HL-60 (cell line): Measurements from ENCODE around the gene IL6ST.
A peak's percentile ranks its signal among the peaks of the same experiment; 100 is the strongest.

Experiments used
- DNase-seq, 2 experiments: peaks; one replicate each; pipeline ENCODE4 v3.0.0-alpha.2; 2010 to 2020; ENCODE audit warnings: low read depth in 1 of 2, low spot score in 1 of 2
- H3K27ac ChIP-seq: fragments of 250-450 bp; sonication (Bioruptor Pico); replicated peaks from 2 replicates; pipeline ENCODE4 v1.5.1; 2020; ENCODE audit warnings: mild to moderate bottlenecking, moderate library complexity
- H3K27me3 ChIP-seq: fragments of 250-450 bp; sonication (Bioruptor Pico); 2 replicates; pipeline ENCODE4 v1.5.1; 2021; ENCODE audit warnings: mild to moderate bottlenecking, moderate library complexity; ENCODE audit not compliant: insufficient read depth, poor library complexity, severe bottlenecking
- H3K4me3 ChIP-seq: replicated peaks from 2 replicates; pipeline ENCODE4 v1.5.1; 2011; ENCODE audit warnings: mild to moderate bottlenecking, control low read depth, low read length; ENCODE audit not compliant: insufficient read depth
- GABPA ChIP-seq: IDR thresholded peaks from 2 replicates; pipeline ENCODE4 v1.6.1; 2012; ENCODE audit warnings: low read depth
- POLR2AphosphoS5 ChIP-seq: IDR thresholded peaks from 2 replicates; pipeline ENCODE4 v1.6.1; 2012; ENCODE audit warnings: low read depth
- SPI1 ChIP-seq: IDR thresholded peaks from 2 replicates; pipeline ENCODE4 v1.6.1; 2012; ENCODE audit warnings: low read depth, mild to moderate bottlenecking, borderline replicate concordance
- TF ChIP-seq, protein P1 (sequence below): IDR thresholded peaks from 2 replicates; pipeline ENCODE4 v1.6.1; 2012; ENCODE audit warnings: low read depth; ENCODE audit not compliant: insufficient replicate concordance
- TF ChIP-seq, protein P2 (sequence below): IDR thresholded peaks from one replicate; pipeline ENCODE4 v1.5.1; 2011; ENCODE audit warnings: low read length, control low read depth, inconsistent platforms; ENCODE audit not compliant: insufficient read depth

The IL6ST gene

DNA sequence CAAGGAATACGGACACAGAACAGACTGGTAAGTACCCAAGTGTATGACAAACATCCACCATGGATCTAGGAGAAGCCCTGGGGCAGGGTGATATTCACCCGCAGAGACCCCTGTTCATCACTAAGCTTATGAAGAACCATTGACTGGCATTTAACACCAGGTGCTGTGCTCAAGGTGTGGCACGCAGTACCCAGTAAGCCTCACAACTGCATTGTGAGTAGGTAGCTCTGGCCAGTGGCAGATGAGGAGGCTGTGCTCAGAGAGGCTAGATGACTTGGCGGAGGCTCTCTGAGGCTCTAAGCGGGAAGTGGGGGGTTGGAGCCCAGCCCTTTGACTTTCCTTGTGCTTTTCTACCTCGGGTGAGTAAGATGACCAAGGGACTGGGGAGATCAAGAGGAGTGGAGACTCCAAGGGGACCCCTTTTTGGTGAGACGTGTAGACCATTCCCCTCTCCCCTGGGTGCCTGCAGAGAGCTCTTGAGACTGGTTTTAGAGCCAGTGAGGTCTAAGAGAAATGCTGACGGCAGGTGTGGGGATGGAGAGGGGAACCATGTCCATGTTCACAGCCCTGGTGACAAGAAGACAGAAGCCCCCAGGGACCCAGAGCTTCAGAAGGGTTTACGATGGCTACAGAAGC, 70.8 kb downstream of the IL6ST start:
- no peak for DNase-seq
- TF ChIP-seq SPI1 (no peak), GABPA (no peak), POLR2AphosphoS5 (no peak)
- TF ChIP-seq, protein P1, sequence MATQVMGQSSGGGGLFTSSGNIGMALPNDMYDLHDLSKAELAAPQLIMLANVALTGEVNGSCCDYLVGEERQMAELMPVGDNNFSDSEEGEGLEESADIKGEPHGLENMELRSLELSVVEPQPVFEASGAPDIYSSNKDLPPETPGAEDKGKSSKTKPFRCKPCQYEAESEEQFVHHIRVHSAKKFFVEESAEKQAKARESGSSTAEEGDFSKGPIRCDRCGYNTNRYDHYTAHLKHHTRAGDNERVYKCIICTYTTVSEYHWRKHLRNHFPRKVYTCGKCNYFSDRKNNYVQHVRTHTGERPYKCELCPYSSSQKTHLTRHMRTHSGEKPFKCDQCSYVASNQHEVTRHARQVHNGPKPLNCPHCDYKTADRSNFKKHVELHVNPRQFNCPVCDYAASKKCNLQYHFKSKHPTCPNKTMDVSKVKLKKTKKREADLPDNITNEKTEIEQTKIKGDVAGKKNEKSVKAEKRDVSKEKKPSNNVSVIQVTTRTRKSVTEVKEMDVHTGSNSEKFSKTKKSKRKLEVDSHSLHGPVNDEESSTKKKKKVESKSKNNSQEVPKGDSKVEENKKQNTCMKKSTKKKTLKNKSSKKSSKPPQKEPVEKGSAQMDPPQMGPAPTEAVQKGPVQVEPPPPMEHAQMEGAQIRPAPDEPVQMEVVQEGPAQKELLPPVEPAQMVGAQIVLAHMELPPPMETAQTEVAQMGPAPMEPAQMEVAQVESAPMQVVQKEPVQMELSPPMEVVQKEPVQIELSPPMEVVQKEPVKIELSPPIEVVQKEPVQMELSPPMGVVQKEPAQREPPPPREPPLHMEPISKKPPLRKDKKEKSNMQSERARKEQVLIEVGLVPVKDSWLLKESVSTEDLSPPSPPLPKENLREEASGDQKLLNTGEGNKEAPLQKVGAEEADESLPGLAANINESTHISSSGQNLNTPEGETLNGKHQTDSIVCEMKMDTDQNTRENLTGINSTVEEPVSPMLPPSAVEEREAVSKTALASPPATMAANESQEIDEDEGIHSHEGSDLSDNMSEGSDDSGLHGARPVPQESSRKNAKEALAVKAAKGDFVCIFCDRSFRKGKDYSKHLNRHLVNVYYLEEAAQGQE: no peak
- TF ChIP-seq, protein P2, sequence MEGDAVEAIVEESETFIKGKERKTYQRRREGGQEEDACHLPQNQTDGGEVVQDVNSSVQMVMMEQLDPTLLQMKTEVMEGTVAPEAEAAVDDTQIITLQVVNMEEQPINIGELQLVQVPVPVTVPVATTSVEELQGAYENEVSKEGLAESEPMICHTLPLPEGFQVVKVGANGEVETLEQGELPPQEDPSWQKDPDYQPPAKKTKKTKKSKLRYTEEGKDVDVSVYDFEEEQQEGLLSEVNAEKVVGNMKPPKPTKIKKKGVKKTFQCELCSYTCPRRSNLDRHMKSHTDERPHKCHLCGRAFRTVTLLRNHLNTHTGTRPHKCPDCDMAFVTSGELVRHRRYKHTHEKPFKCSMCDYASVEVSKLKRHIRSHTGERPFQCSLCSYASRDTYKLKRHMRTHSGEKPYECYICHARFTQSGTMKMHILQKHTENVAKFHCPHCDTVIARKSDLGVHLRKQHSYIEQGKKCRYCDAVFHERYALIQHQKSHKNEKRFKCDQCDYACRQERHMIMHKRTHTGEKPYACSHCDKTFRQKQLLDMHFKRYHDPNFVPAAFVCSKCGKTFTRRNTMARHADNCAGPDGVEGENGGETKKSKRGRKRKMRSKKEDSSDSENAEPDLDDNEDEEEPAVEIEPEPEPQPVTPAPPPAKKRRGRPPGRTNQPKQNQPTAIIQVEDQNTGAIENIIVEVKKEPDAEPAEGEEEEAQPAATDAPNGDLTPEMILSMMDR: no peak

DNA sequence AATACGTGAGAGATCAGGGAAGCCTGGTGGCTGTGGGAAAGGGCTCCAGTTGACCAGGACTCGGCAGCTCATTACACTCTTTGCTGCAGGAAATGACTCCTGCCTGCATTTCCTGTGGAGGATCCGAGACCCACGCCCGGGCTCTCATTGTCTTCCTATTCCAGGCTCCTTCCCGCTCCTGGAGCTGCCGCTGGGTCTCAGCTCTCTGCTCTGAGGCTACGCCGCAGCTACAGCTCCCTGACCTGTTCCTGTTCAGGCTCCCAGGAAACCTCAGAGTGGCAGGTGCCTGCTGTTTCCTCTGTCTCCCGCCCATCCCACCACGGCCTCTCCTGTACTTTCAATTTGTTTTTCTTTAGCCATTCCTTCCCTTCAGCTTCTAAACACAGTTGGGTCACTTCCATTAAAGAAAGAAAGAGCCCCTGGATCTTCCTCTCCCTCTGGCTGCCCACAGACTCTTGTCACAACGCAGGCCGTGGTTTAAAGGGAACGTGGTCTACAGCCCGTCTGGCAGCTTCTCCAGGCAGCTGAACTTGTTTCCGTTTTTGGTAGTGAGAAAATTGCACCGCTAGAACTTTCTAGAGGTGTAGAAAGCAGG, 71.5 kb downstream of the IL6ST start:
- peak in 1 of 2 experiments; percentile 33 for DNase-seq
- Histone ChIP-seq H3K4me3 (peak overlapping the region; percentile 31), H3K27me3 (no peaks in the 10 kb centered on the region), H3K27ac (no peak overlapping the region)
- TF ChIP-seq GABPA: no peak
- no peak for TF ChIP-seq SPI1
- TF ChIP-seq, protein P2: no peak
- TF ChIP-seq, protein P1: no peak
- TF ChIP-seq POLR2AphosphoS5: no peak

More for the DNA sequence above, 70.8 kb downstream of the IL6ST start:
- Histone ChIP-seq H3K27me3 (no peaks in the 10 kb centered on the region), H3K27ac (no peak overlapping the region), H3K4me3 (no peak overlapping the region)

GRCh38 chr5:55921617-55922016, 73.1 kb downstream of the IL6ST start:
- Histone ChIP-seq H3K4me3 (no peak overlapping the region), H3K27me3 (no peaks in the 10 kb centered on the region), H3K27ac (no peak overlapping the region)
- no peak for DNase-seq
- no peak for TF ChIP-seq POLR2AphosphoS5
- TF ChIP-seq SPI1: no peak
- TF ChIP-seq, protein P1: no peak
- no peak for TF ChIP-seq GABPA
- TF ChIP-seq, protein P2: no peak
